H1 (cell line): Measurements from ENCODE around the gene PTCH2. TPM values are rescaled to one million over a fixed set of nuclear protein-coding genes. Genes with fewer than 3 reads are reported as not detected.

ENCODE experiments used
- CTCF ChIA-PET: fragments of 300-600 bp; sonication (Branson Sonifier 250); formaldehyde crosslinking; loops from one replicate; lab custom pipeline; 2021; ENCODE audit not compliant: partially characterized antibody; lab: Charles Lee
- POLR2A ChIA-PET: fragments of 300-600 bp; sonication (Branson Sonifier 250); formaldehyde crosslinking; loops from one replicate; lab custom pipeline; 2021; ENCODE audit warnings: inconsistent platforms; ENCODE audit not compliant: partially characterized antibody; lab: Charles Lee
- DNase-seq, 2 experiments: peaks; one replicate each; pipeline versions ENCODE4 v3.0.0 to v3.0.0-alpha.2; 2010 to 2022; ENCODE audit warnings: low spot score in 2 of 2, low read depth in 1 of 2, mixed read lengths in 1 of 2
- FAIRE-seq: peaks from 2 replicates; lab custom pipeline; 2011; peaks lifted over from hg19 to GRCh38; lab: Jason Lieb, UNC
- H2AFZ ChIP-seq: 2 replicates; pipeline ENCODE4 v1.8.1; 2012; ENCODE audit warnings: low read length, inconsistent platforms
- H2AK5ac ChIP-seq: 2 replicates; pipeline ENCODE4 v1.6.1; 2013; ENCODE audit warnings: low read depth, low read length
- H2BK120ac ChIP-seq: replicated peaks from 2 replicates; pipeline ENCODE3; 2013; ENCODE audit warnings: low read depth, low read length, inconsistent platforms
- H2BK12ac ChIP-seq: 2 replicates; pipeline ENCODE4 v1.6.1; 2013; ENCODE audit warnings: low read depth, low read length
- H2BK15ac ChIP-seq: 2 replicates; pipeline ENCODE4 v1.6.1; 2013; ENCODE audit warnings: low read length
- H2BK20ac ChIP-seq: 2 replicates; pipeline ENCODE4 v1.6.1; 2013; ENCODE audit warnings: low read length
- H2BK5ac ChIP-seq: 2 replicates; pipeline ENCODE4 v1.6.1; 2013; ENCODE audit warnings: low read depth, low read length
- H3K14ac ChIP-seq: 2 replicates; pipeline ENCODE4 v1.6.1; 2013; ENCODE audit warnings: inconsistent platforms; ENCODE audit not compliant: insufficient read length
- H3K18ac ChIP-seq: 2 replicates; pipeline ENCODE4 v1.6.1; 2013; ENCODE audit warnings: low read length; ENCODE audit errors: extremely low read depth
- H3K23ac ChIP-seq: 2 replicates; pipeline ENCODE4 v1.6.1; 2013; ENCODE audit warnings: inconsistent platforms; ENCODE audit not compliant: insufficient read length
- H3K23me2 ChIP-seq: 2 replicates; pipeline ENCODE4 v1.6.1; 2013; ENCODE audit warnings: low read depth, low read length
- H3K27ac ChIP-seq: 2 replicates; pipeline ENCODE4 v1.6.1; 2011; ENCODE audit warnings: low read depth, low read length, inconsistent platforms
- H3K27me3 ChIP-seq, 4 experiments: replicated peaks in 1 of 4; 1 replicate in 1 of 4; 2 replicates in 3 of 4; pipeline versions ENCODE4 v1.6.1 to v1.8.1; 2011 to 2013; ENCODE audit warnings: low read length in 3 of 4, mild to moderate bottlenecking in 3 of 4, inconsistent platforms in 2 of 4, mixed read lengths in 2 of 4, moderate library complexity in 1 of 4; ENCODE audit not compliant: control insufficient read depth in 3 of 4, insufficient read depth in 3 of 4; ENCODE audit errors: extremely low read depth in 1 of 4
- H3K36me3 ChIP-seq, 4 experiments: 2 replicates each; pipeline versions ENCODE4 v1.6.1 to v1.8.1; 2011 to 2013; ENCODE audit warnings: mild to moderate bottlenecking in 4 of 4, low read length in 3 of 4, moderate library complexity in 2 of 4, control low read depth in 1 of 4, inconsistent platforms in 1 of 4; ENCODE audit not compliant: insufficient read depth in 4 of 4, control insufficient read depth in 2 of 4
- H3K4ac ChIP-seq: replicated peaks from 2 replicates; pipeline ENCODE3; 2013; ENCODE audit warnings: low read length, low read depth, mixed read lengths, inconsistent platforms; ENCODE audit not compliant: insufficient read length
- H3K4me1 ChIP-seq, 4 experiments: replicated peaks in 1 of 4; 1 replicate in 1 of 4; 2 replicates in 3 of 4; pipeline versions ENCODE4 v1.6.1 to v1.8.1; 2011 to 2013; ENCODE audit warnings: low read length in 3 of 4, inconsistent platforms in 2 of 4, mixed read lengths in 1 of 4; ENCODE audit not compliant: insufficient read depth in 4 of 4, control insufficient read depth in 3 of 4
- H3K4me2 ChIP-seq, 2 experiments: 2 replicates each; pipeline versions ENCODE4 v1.6.1 to v1.8.1; 2011 to 2013; ENCODE audit warnings: low read depth in 2 of 2, low read length in 2 of 2, control low read depth in 1 of 2, inconsistent platforms in 1 of 2, mild to moderate bottlenecking in 1 of 2; ENCODE audit not compliant: insufficient read depth in 1 of 2
- H3K4me3 ChIP-seq, 4 experiments: fragments of 200-600, 300-600 bp in 1 of 4; sonication (generic), shearing (Covaris generic), sonication (Bioruptor Twin) in 1 of 4; 2 replicates each; pipeline versions ENCODE4 v1.5.1 to v1.8.1; 2011 to 2016; ENCODE audit warnings: low read length in 4 of 4, low read depth in 3 of 4, control low read depth in 2 of 4, inconsistent platforms in 2 of 4, mild to moderate bottlenecking in 2 of 4, mixed read lengths in 1 of 4, moderate library complexity in 1 of 4; ENCODE audit not compliant: insufficient read depth in 2 of 4; ENCODE audit errors: extremely low read depth in 1 of 4
- H3K56ac ChIP-seq: replicated peaks from 2 replicates; pipeline ENCODE3; 2013; ENCODE audit warnings: low read depth, mild to moderate bottlenecking, mixed read lengths, low read length, inconsistent platforms; ENCODE audit not compliant: insufficient read length
- H3K79me1 ChIP-seq: 2 replicates; pipeline ENCODE4 v1.6.1; 2013; ENCODE audit warnings: low read depth, low read length, control low read depth
- H3K79me2 ChIP-seq, 2 experiments: 2 replicates each; pipeline versions ENCODE4 v1.6.1 to v1.8.1; 2012 to 2013; ENCODE audit warnings: low read length in 2 of 2, mild to moderate bottlenecking in 2 of 2, inconsistent platforms in 1 of 2; ENCODE audit not compliant: insufficient read depth in 2 of 2, control insufficient read depth in 1 of 2
- H3K9ac ChIP-seq, 4 experiments: replicated peaks in 1 of 4; 1 replicate in 1 of 4; 2 replicates in 3 of 4; pipeline versions ENCODE4 v1.6.1 to v1.8.1; 2011 to 2013; ENCODE audit warnings: low read depth in 3 of 4, low read length in 3 of 4, control low read depth in 2 of 4, mild to moderate bottlenecking in 2 of 4, moderate library complexity in 2 of 4, inconsistent platforms in 1 of 4; ENCODE audit errors: extremely low read depth in 1 of 4
- H3K9me3 ChIP-seq, 2 experiments: 2 replicates each; pipeline versions ENCODE4 v1.6.1 to v1.8.1; 2012 to 2013; ENCODE audit warnings: mild to moderate bottlenecking in 2 of 2, moderate library complexity in 2 of 2, control low read depth in 1 of 2, inconsistent platforms in 1 of 2, low read depth in 1 of 2, low read length in 1 of 2, mixed read lengths in 1 of 2; ENCODE audit not compliant: insufficient read depth in 2 of 2
- H4K20me1 ChIP-seq, 2 experiments: replicated peaks in 1 of 2; 2 replicates each; pipeline versions ENCODE3 to v1.8.1; 2011 to 2013; ENCODE audit warnings: inconsistent platforms in 2 of 2, low read length in 2 of 2, mild to moderate bottlenecking in 1 of 2; ENCODE audit not compliant: insufficient read depth in 2 of 2, control insufficient read depth in 1 of 2
- H4K5ac ChIP-seq: 2 replicates; pipeline ENCODE4 v1.6.1; 2013; ENCODE audit warnings: low read length, low read depth, mixed read lengths, inconsistent platforms; ENCODE audit not compliant: insufficient read length
- H4K8ac ChIP-seq: 2 replicates; pipeline ENCODE4 v1.8.0; 2013; ENCODE audit warnings: mild to moderate bottlenecking, moderate library complexity, low read length, inconsistent platforms; ENCODE audit not compliant: insufficient read depth; ENCODE audit errors: extremely low read depth
- H4K91ac ChIP-seq: replicated peaks from 2 replicates; pipeline ENCODE3; 2013; ENCODE audit warnings: low read length, mixed read lengths, inconsistent platforms; ENCODE audit not compliant: insufficient read length
- CREB1 ChIP-seq: IDR thresholded peaks from 2 replicates; pipeline ENCODE4 v1.6.1; 2012; ENCODE audit warnings: inconsistent platforms
- EZH2 ChIP-seq: fragments of 200-600 bp; sonication (generic); IDR thresholded peaks from 2 replicates; pipeline ENCODE4 v1.7.1; 2012; ENCODE audit warnings: low read depth, mild to moderate bottlenecking, moderate library complexity, low read length, inconsistent platforms; ENCODE audit not compliant: severe bottlenecking
- KDM1A ChIP-seq: fragments of 200-600, 300-600 bp; sonication (generic); IDR thresholded peaks from 2 replicates; pipeline ENCODE4 v1.7.1; 2016; ENCODE audit warnings: mild to moderate bottlenecking, low read length, borderline replicate concordance
- KDM5A ChIP-seq: fragments of 200-600 bp; IDR thresholded peaks from 2 replicates; pipeline ENCODE4 v1.7.1; 2012; ENCODE audit warnings: mild to moderate bottlenecking, low read length, inconsistent platforms, mixed read lengths
- WGBS, 2 experiments: shearing (Covaris generic) in 1 of 2; methylation state at CpG; one replicate each; pipeline versions ENCODE4 v1.1.6 to v1.1.7; 2013 to 2015; ENCODE audit warnings: low lambda C conversion rate in 2 of 2, mixed read lengths in 2 of 2, inconsistent platforms in 1 of 2, low coverage in 1 of 2, missing lambda C conversion rate in 1 of 2; ENCODE audit not compliant: insufficient replicate concordance in 2 of 2, insufficient coverage in 1 of 2, insufficient read length in 1 of 2; ENCODE audit errors: extremely low coverage in 1 of 2, missing lambda C conversion rate in 1 of 2; 5-methylcytosine and 5-hydroxymethylcytosine counted together
- polyA plus RNA-seq, 7 experiments: library from polyadenylated mRNA; depleted of rRNA in 3 of 7; stranded (reverse) in 5 of 7; unstranded in 2 of 7; fragments of >200 nt in 5 of 7; fragments of 200-250 nt in 2 of 7; gene quantifications; 1 replicate in 5 of 7; 2 replicates in 1 of 7; 4 replicates in 1 of 7; pipeline versions ENCODE4 v1.2.1 to v1.2.3, GENCODE V29; 2011 to 2013; ENCODE audit warnings: missing spikeins in 2 of 7, mixed read lengths in 2 of 7
- total RNA-seq: library from RNA; stranded (reverse); fragmentation: NEBNext Ultra II Directional; extraction: Animal tissue kit (Norgen Biotek cat#: 25700); gene quantifications from 2 replicates; pipeline ENCODE4 v1.2.1, GENCODE V29; 2021

The PTCH2 gene
- total and polyA plus RNA-seq, 2 of the 8 experiments (the other 6 are each of a cell fraction or from before 2014, with no cell fraction given): 0.35 to 1.2 TPM

DNA sequence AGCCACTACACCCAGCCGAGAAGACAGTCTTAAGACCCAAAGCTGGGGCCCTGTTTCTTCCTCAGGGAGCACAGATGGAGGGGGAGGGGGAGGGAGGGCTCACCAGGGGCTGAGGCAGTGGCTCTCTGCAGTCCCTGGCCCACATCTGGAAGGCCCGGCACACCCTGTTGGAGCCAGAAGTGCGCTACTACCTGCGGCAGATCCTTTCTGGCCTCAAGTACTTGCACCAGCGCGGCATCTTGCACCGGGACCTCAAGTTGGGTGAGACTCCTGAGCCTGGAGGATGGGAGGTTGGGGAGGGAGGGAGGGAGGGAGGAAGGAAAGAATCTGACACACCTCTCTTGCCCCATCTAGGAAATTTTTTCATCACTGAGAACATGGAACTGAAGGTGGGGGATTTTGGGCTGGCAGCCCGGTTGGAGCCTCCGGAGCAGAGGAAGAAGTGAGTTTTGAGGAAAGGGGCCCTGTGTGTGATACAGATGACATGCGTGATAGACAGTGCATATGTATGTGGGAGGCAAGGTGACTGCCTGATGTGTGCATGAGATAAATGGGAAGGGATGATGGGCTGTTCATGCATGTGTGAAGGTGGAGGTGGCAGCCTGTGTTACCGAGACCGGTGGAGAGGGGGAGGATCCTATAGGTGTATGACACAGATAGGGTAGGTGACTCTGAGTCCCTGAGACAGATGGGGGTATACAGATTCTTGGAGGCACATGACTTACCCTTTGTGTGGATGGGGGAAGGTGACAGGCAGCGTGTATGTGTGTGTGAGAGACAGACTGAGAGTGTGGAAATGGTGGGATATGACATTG, 41.4 kb downstream of the PTCH2 start:
- ChIA-PET POLR2A (interaction anchor here (0.6 to 19.2 kb wide), 14 partner anchors 8 to 539 kb away, joined by 3 to 547 read pairs (median 7); partner anchors contain the start of genes BTBD19, RNU5D-1, RPS8 and UROD), CTCF (interaction anchor here (0.6 to 5.4 kb wide), 10 partner anchors 8 to 630 kb away, joined by 3 to 33 read pairs (median 4); partner anchors contain the start of genes BEST4, BTBD19 and RPS8)
- H3K79me2 ChIP-seq: no peaks in the 10 kb centered on the region
- no peak overlapping the region for H2BK120ac ChIP-seq
- H4K91ac ChIP-seq: no peak overlapping the region
- DNase-seq: no peak
- no peak overlapping the region for H4K5ac ChIP-seq
- H3K18ac ChIP-seq: no peak overlapping the region
- H3K36me3 ChIP-seq: peaks cover 0 to 16% (median 10%) of the 10 kb centered on the region in 4 experiments; a peak in 5 of 8 replicates
- TF ChIP-seq KDM1A: no peak
- no peak for TF ChIP-seq CREB1
- TF ChIP-seq EZH2: no peak
- no peak for TF ChIP-seq KDM5A
- peaks cover 0 to 10% (median 6%) of the 10 kb centered on the region in 4 experiments; a peak in 5 of 7 replicates for H3K4me1 ChIP-seq
- H3K27me3 ChIP-seq: peaks cover 0 to 5% (median 0%) of the 10 kb centered on the region in 4 experiments; a peak in 2 of 7 replicates
- peaks cover 7% of the 10 kb centered on the region; the same call in 1 of the 2 replicates for H3K23me2 ChIP-seq
- H3K9me3 ChIP-seq: no peaks in the 10 kb centered on the region
- no peak overlapping the region for H2AK5ac ChIP-seq
- H4K20me1 ChIP-seq: peaks cover 0 to 10% of the 10 kb centered on the region in 2 experiments
- no peak overlapping the region for H4K8ac ChIP-seq
- no peak overlapping the region for H3K56ac ChIP-seq
- H3K4ac ChIP-seq: no peak overlapping the region
- H3K79me1 ChIP-seq: no peaks in the 10 kb centered on the region
- no peak overlapping the region for H2BK5ac ChIP-seq
- no peak overlapping the region for H3K9ac ChIP-seq
- peak overlapping the region in 1 of 2 experiments; percentile 68; a peak in 2 of 4 replicates for H3K4me2 ChIP-seq
- no peak overlapping the region for H3K14ac ChIP-seq
- H3K4me3 ChIP-seq: no peak overlapping the region
- H3K27ac ChIP-seq: no peak overlapping the region
- no peak for FAIRE-seq
- peak overlapping the region; percentile 30; the same call in 1 of the 2 replicates for H2BK12ac ChIP-seq
- H3K23ac ChIP-seq: no peak overlapping the region
- H2BK20ac ChIP-seq: no peak overlapping the region
- H2AFZ ChIP-seq: no peak overlapping the region
- no peak overlapping the region; the same call in 1 of the 2 replicates for H2BK15ac ChIP-seq
- 89% methylated on average over 12 of the region's 13 CpGs; no CpG with 5 or more reads in 1 of the 2 experiments for WGBS, 2 experiments
